Cerebellar cortex (tissue), 1 donor: ENCODE results near the gene SNTG2.

ENCODE experiments used
- DNase-seq: peaks from one replicate; pipeline ENCODE4 v3.0.0-alpha.2; 2015; ENCODE audit warnings: low spot score

SNTG2 gene

GRCh38 chr2:1283020-1283801 is 332.6 kb downstream of the SNTG2 start:
- DNase-seq = no peak

DNA sequence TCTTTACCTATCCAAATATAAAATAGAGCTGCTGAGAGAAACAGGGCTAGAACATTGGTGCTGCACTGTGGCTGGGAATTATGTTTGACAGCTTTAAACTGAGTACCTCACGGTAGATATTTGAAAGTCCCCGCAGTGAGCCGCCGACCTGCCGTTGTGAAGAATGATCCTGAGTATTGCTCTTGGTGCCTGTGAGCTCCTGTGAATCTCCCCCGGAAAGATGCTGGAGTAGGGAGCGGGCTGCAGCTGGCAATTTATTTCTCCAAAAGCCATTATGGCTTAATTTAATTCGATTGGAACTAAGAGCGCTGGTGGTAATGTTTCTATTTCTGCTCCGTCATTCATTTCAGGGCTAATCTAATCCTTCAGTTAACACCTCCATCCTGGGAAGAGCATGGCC is 333.2 kb downstream of the SNTG2 start:
- no peak for DNase-seq

DNA sequence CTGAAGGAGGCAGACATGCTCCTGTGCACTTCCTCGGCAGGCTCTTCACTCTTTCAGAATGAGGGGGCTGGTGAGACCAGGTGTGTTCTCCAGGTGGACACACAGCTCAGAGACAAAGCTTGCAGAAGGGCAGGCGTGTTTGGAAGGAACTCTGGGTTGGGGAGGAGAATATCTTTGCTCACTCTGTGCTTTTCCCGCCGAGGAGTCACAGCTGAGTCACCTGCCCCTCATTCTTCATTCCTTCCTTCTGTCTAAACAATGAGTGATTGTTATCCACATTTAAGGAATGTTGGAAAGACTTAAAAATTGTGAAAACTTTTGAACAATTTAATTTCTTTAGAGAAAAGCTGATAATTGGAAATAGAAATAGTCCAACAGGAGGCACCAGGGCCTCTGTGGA is 336.3 kb downstream of the SNTG2 start:
- no peak for DNase-seq

- no peak for DNase-seq
Measured at GRCh38 chr2:1287427-1287826, 336.8 kb downstream of the SNTG2 start.

DNA sequence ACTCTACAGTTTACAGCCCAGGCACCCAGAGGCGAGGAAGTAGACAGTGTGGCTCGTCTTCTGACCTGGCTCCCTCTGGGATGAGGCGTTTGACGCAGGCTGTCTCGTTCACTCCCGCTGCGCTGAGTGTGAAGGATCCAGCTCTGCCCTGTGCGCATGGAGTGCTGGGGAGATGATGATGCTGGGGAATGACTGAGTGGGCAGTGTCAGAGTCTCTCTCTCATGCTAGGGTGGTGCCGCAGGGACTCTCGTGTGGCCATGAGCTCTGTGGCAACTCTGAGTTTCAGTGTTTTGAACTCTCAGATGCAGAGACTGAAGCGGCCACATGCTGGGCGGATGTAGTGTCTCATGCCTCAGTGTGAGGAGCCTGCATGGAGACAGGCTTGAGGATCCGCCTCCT is 344.3 kb downstream of the SNTG2 start:
- no peak for DNase-seq

GRCh38 chr2:1295740-1296139 is 345.1 kb downstream of the SNTG2 start:
- no peak for DNase-seq

- DNase-seq = no peak
Measured at GRCh38 chr2:1297372-1298159, 346.9 kb downstream of the SNTG2 start.

DNA sequence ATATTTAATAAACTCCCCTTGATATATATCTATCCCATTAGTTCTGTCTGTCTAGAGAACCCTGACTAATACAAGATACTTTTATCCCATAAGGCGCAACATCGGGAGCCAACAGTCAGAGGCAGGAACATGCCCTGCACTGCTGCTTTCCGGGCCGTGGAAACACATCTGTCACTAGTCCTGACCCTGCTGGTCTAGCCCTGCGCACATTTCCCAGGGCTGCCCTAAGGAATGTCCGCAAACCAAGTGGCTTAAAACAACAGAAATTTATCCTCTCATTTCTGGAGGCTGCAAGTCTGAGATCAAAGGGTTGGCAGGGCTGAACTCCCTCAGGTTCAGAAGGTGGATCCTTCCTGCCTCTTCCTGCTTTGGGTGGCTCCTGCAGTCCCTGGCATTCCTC is 348.4 kb downstream of the SNTG2 start:
- DNase-seq = no peak

- no peak for DNase-seq
Measured at GRCh38 chr2:1300284-1300683, 349.6 kb downstream of the SNTG2 start.

GRCh38 chr2:1301056-1301455 is 350.4 kb downstream of the SNTG2 start:
- no peak for DNase-seq

DNA sequence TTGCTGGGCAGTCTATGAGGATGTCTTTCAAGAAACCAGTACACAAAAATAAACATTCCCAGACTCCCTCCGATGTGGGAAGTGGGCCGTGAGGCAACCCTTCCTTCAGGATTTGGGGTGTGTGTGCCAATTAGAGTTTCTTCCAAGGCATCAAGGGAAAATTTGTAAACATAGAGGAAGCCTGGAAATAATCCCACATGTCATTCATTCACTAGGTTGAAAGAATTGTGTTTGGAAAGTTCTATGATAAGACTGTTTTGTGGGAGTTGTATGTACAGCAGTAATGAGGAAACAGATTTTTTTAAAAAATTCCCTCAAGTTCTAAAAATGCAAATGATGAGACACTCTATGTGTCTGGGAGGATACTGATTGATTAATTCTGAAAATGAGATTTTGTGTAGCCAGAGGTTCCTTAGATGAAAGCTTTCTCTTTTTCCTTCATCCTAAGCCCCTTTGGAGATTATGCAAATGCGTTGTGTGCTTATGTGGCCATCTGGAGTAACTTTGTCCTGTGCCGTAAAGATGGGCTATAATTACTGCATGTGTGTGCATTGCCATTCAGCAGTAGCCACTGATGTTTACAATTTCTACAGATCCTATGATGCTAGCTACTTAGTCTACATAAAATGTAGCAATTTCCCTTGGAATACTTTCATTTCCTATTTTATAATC is 354.8 kb downstream of the SNTG2 start:
- DNase-seq = no peak

DNA sequence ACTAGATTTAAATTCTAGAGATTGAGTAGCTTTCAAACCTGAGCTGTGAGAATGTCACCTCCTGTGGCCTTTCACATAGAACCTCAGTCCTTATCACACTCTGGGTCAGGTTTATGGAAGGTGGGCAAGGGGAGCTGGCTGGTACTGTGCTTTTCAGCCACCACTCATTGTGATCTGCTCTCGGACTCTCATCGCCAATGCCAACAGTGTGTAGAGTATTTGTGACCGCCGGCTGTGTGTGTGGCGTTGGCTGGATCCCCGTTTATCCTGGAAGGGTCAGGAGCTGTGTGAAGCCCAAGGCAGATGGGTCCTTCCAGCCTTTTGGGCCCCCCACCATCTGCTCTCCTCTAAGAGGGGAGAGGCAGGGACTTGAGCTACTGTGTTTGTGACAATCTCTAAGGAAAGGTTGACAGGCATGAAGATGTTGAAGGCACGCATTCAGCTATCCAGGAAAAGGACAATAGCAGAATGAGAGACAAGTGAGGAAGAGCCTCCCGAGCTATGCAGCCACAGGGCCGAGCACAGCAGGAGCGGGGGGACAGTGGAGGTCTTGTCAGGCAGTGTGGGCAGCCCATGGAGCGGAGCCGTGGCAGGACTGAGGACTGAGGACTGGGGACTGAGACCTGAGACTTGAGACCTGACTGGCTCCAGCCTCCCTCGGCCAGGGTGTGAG is 355.5 kb downstream of the SNTG2 start:
- DNase-seq = no peak

DNA sequence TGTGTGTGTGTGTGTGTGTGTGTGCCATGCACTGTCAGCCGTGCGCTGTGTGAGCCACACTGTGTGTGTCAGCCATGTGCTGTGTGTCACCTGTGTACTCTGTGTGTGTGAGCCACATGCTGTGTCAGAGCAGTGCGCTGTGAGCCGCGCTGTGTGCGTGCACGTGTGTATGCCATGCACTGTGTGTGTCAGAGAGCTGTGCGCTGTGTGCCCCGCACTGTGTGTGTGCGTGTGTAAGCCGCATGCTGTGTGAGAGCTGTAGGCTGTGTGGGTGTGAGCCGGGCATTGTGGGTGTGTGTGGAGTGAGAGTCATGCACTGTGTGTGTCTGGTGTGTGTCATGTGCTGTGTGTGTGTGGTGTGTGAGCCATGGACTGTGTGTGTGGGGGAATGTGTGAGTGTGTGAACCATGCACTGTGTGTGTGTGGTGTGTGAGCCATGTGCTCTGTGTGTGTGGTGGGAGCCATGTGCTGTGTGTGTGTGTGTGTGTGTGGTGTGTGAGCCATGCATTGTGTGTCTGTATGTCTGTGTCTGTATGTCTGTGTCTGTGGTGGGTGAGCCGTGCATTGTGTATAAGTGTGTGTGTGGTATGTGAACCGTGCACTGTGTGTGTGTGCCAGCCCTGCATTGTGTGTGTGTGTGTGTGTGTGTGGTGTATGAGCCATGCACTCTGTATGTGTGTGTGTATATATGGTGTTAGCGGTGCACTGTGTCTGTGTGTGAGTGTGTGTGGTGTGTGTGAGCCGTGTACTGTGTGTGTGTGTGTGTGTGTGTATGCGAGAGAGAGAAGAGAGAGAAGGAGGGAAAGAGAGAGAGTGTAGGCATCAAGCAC is 356.3 kb downstream of the SNTG2 start:
- no peak for DNase-seq

DNA sequence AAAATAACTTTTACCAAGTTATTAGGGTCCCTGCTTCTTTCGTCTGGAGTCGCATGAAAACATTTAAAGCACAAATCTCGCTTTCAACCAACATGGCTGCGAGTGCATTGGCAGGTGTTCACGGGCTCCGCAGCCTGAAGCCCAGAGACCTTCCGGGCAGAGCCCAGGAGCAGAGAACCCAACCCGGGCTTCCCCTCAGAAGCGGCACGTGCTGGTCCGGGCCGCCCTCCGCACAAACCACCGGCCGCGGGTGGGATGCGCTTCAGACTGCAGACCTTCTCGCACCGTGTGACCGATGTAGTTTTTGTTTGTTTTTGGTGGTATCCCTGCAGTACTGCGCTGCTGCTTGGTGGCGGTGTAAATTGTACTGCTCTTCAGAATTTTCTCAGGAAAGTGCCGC is 357.0 kb downstream of the SNTG2 start:
- no peak for DNase-seq

- DNase-seq = no peak
Measured at GRCh38 chr2:1308678-1309077, 358.0 kb downstream of the SNTG2 start.

DNA sequence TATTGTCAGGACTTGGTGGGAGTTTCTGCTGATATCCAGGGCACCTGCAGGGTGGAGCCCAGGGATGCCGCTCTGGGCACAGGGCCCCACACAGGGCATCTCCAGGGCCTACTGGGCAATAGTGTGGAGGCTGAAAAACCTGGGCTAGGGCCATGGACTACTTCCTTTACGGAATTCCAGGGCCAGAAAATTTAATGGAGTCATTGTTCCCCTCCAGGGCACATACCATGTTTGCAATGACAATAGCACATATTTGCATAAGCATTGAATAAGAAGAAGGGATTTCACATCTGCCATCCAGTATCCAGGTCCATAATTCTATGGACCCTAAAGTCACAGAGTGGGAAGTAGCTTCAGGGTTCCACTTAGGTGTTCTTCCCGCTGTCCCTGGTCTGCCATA is 358.9 kb downstream of the SNTG2 start:
- no peak for DNase-seq

- DNase-seq = no peak
Measured at GRCh38 chr2:1310202-1310601, 359.6 kb downstream of the SNTG2 start.

DNA sequence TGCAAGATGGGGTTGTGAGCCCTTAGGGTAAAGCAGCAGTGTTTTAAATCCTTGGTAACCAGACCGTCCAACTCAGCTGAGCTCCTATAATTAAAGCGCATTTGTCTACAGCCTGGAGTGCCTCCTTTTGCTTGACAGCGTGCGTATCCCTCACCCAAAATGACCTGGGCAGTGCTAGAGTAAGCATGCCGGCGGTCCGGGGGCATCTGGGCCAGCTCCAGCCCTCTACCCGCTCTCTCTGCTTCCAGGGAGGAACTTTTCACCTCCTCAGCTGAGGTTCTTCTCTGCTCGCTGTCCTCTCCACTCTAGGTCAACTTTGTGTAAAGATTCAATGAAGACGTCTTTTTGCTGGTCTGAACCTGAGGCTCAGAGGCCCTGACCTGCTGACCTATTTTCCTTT is 360.2 kb downstream of the SNTG2 start:
- no peak for DNase-seq

DNA sequence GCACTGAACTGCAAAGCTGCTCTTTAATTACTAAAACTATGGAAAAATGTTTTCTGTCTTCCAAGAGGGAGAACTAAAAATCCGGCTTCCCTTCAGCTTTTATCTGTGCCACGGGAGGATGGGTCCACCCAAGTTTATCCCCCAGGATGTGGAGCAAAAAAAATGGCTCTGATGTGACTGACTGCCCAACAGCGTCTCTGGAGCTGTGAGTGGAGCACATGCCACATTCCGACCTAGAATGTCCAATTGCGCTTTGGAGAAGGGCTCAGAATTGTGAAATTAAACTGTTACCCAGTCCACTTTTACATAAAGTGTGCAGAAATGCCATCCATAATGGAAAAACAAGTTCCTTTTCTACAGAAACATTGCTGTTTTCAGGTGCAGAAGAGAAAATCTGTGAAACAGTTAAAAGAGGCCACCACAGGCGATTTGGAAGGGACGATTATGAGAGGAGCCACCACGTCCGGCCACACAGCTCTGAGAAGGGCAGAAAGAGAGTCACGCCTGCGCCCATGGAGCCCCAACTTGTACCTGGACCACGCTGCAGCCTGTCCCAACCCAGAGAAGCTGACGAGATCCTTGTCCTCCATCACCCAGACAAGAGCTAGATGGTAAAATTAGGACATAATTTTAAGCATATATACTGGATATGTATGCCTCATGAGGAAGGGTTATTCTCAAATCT is 362.7 kb downstream of the SNTG2 start:
- no peak for DNase-seq

DNA sequence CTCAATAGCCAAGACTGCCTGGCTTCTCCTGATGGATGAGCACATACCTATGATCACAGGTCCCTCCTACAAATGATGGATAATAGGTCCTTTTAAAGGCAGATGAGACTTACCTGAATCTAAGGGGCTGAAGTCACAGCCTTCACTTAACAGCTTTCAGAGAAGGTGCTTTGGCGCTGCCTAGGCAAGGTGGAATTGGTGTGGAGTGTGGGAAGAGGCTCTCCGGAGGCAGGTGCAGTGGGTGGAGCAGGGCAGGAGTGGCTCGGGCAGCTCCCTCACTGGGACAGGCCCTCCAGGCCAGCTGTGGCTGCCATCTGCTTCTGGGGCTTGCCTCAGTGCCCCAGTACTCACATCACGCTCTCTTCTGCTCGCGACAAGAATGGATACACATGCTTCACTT is 363.6 kb downstream of the SNTG2 start:
- no peak for DNase-seq
